Measurements from ENCODE around the gene AACS. TPM values are rescaled to one million over a fixed set of nuclear protein-coding genes. Genes with fewer than 3 reads are reported as not detected.

Gene AACS
- total and polyA plus RNA-seq, 2 of the 13 experiments (the other 11 are each of a cell fraction or from before 2014, with no cell fraction given) = 23.3 to 28.8 TPM

DNA sequence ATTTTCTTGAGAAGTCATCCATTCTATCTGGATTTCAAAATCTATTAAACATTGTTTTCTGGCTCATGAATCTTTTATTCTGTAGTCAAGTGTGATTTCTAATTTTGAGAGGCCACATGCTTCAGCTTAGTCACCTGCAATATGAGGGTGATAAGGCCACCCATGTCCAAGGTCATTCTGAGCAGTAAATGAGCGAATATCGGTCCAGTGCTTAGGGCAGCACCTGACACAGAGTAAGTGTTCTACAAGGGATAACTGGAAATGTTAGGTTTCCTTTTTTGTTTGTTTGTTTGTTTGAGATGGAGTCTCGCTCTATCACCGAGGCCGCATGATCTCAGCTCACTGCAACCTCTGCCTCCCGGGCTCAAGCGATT lies 34.2 kb downstream of the AACS start (continued):
- TF ChIP-seq, protein P1, sequence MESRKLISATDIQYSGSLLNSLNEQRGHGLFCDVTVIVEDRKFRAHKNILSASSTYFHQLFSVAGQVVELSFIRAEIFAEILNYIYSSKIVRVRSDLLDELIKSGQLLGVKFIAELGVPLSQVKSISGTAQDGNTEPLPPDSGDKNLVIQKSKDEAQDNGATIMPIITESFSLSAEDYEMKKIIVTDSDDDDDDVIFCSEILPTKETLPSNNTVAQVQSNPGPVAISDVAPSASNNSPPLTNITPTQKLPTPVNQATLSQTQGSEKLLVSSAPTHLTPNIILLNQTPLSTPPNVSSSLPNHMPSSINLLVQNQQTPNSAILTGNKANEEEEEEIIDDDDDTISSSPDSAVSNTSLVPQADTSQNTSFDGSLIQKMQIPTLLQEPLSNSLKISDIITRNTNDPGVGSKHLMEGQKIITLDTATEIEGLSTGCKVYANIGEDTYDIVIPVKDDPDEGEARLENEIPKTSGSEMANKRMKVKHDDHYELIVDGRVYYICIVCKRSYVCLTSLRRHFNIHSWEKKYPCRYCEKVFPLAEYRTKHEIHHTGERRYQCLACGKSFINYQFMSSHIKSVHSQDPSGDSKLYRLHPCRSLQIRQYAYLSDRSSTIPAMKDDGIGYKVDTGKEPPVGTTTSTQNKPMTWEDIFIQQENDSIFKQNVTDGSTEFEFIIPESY (CRISPR knock-in tag; IDR thresholded peaks at IDR 0.05) = no peak
- no peak for TF ChIP-seq RXRB (CRISPR knock-in tag; IDR thresholded peaks at IDR 0.05; ENCODE audit: borderline replicate concordance)
- no peak for TF ChIP-seq SP140L (CRISPR knock-in tag; IDR thresholded peaks at IDR 0.05; ENCODE audit: borderline replicate concordance)
- TF ChIP-seq ZNF777 (CRISPR knock-in tag; IDR thresholded peaks at IDR 0.05) = no peak
- TF ChIP-seq ZNF83 (CRISPR knock-in tag; IDR thresholded peaks at IDR 0.05; ENCODE audit: borderline replicate concordance) = no peak
- TF ChIP-seq, protein P2, sequence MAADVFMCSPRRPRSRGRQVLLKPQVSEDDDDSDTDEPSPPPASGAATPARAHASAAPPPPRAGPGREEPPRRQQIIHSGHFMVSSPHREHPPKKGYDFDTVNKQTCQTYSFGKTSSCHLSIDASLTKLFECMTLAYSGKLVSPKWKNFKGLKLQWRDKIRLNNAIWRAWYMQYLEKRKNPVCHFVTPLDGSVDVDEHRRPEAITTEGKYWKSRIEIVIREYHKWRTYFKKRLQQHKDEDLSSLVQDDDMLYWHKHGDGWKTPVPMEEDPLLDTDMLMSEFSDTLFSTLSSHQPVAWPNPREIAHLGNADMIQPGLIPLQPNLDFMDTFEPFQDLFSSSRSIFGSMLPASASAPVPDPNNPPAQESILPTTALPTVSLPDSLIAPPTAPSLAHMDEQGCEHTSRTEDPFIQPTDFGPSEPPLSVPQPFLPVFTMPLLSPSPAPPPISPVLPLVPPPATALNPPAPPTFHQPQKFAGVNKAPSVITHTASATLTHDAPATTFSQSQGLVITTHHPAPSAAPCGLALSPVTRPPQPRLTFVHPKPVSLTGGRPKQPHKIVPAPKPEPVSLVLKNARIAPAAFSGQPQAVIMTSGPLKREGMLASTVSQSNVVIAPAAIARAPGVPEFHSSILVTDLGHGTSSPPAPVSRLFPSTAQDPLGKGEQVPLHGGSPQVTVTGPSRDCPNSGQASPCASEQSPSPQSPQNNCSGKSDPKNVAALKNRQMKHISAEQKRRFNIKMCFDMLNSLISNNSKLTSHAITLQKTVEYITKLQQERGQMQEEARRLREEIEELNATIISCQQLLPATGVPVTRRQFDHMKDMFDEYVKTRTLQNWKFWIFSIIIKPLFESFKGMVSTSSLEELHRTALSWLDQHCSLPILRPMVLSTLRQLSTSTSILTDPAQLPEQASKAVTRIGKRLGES (CRISPR knock-in tag; IDR thresholded peaks at IDR 0.05; ENCODE audit: borderline replicate concordance) = no peak
- no peak for TF ChIP-seq ZNF724P (CRISPR knock-in tag; IDR thresholded peaks at IDR 0.05; ENCODE audit: borderline replicate concordance)
